SK-N-SH (cell line): ENCODE data around the gene ZSCAN21. TPM values are rescaled to one million over a fixed set of nuclear protein-coding genes. Genes with fewer than 3 reads are reported as not detected.

Source experiments
- CTCF ChIA-PET: fragments of 300-600, 350-600 bp; formaldehyde crosslinking; extraction: SDS; loops from one replicate; lab custom pipeline; 2021; lab: Yijun Ruan, JAX
- POLR2A ChIA-PET: fragments of 350-600 bp; sonication (Branson Sonifier 250); formaldehyde crosslinking; extraction: SDS; loops from one replicate; lab custom pipeline; 2020; ENCODE audit warnings: antibody characterized with exemption, inconsistent platforms; lab: Yijun Ruan, JAX
- DNase-seq: peaks from one replicate; pipeline ENCODE4 v3.0.0; 2012
- H2AFZ ChIP-seq: fragments of 200-600 bp; sonication (generic); 2 replicates; pipeline ENCODE4 v1.8.1; 2016; ENCODE audit warnings: antibody characterized with exemption, mild to moderate bottlenecking, low read depth
- H3F3A ChIP-seq: fragments of 200-600 bp; sonication (generic); replicated peaks from 2 replicates; pipeline ENCODE3; 2016; ENCODE audit warnings: antibody characterized with exemption, mild to moderate bottlenecking; ENCODE audit not compliant: insufficient read depth
- H3K27ac ChIP-seq, 2 experiments: fragments of 200-500 bp in 1 of 2; fragments of 200-600 bp in 1 of 2; sonication (Bioruptor generic) in 1 of 2; sonication (generic), shearing (Covaris generic) in 1 of 2; 2 replicates each; pipeline versions ENCODE4 v1.5.1 to v1.6.1; 2014 to 2016; ENCODE audit warnings: low read depth in 2 of 2, inconsistent platforms in 1 of 2, low read length in 1 of 2, mild to moderate bottlenecking in 1 of 2, mixed read lengths in 1 of 2
- H3K27me3 ChIP-seq: fragments of 200-600 bp; sonication (generic), shearing (Covaris generic); 2 replicates; pipeline ENCODE4 v1.6.1; 2016; ENCODE audit warnings: mixed run types; ENCODE audit not compliant: insufficient read depth
- H3K36me3 ChIP-seq, 2 experiments: fragments of 200-500 bp in 1 of 2; fragments of 200-600 bp in 1 of 2; sonication (Bioruptor generic) in 1 of 2; sonication (generic) in 1 of 2; replicated peaks in 1 of 2; 2 replicates each; pipeline versions ENCODE3 to v1.5.1; 2014 to 2016; ENCODE audit warnings: low read length in 1 of 2, mild to moderate bottlenecking in 1 of 2; ENCODE audit not compliant: insufficient read depth in 2 of 2, control insufficient read depth in 1 of 2
- H3K4me1 ChIP-seq, 2 experiments: fragments of 200-500 bp in 1 of 2; fragments of 200-600 bp in 1 of 2; sonication (Bioruptor generic) in 1 of 2; sonication (generic), shearing (Covaris generic) in 1 of 2; 2 replicates each; pipeline versions ENCODE4 v1.5.1 to v1.6.1; 2014 to 2016; ENCODE audit warnings: low read depth in 1 of 2, low read length in 1 of 2, mixed run types in 1 of 2; ENCODE audit not compliant: insufficient read depth in 2 of 2, control insufficient read depth in 1 of 2
- H3K4me2 ChIP-seq: fragments of 200-600 bp; sonication (generic), shearing (Covaris generic); 2 replicates; pipeline ENCODE4 v1.6.1; 2017; ENCODE audit warnings: mixed run types
- H3K4me3 ChIP-seq, 2 experiments: fragments of 200-500 bp in 1 of 2; fragments of 200-600 bp in 1 of 2; sonication (Bioruptor generic) in 1 of 2; sonication (generic), shearing (Covaris generic) in 1 of 2; 2 replicates each; pipeline versions ENCODE4 v1.5.1 to v1.8.1; 2014 to 2016; ENCODE audit warnings: low read depth in 2 of 2, inconsistent platforms in 1 of 2, low read length in 1 of 2, mild to moderate bottlenecking in 1 of 2, mixed read lengths in 1 of 2, moderate library complexity in 1 of 2
- H3K79me2 ChIP-seq: fragments of 200-600 bp; sonication (generic); 2 replicates; pipeline ENCODE4 v1.8.1; 2017; ENCODE audit warnings: mild to moderate bottlenecking; ENCODE audit not compliant: insufficient read depth
- H3K9ac ChIP-seq: fragments of 200-600 bp; sonication (generic); 2 replicates; pipeline ENCODE4 v1.6.1; 2017; ENCODE audit warnings: mixed run types
- H3K9me2 ChIP-seq: fragments of 200-600 bp; sonication (generic); 2 replicates; pipeline ENCODE4 v1.6.1; 2017; ENCODE audit warnings: mixed run types
- H3K9me3 ChIP-seq: fragments of 200-600 bp; sonication (generic); 2 replicates; pipeline ENCODE4 v1.6.1; 2017; ENCODE audit warnings: mixed run types, mild to moderate bottlenecking, moderate library complexity
- H4K20me1 ChIP-seq: fragments of 200-600 bp; sonication (generic); 2 replicates; pipeline ENCODE4 v1.6.1; 2017; ENCODE audit warnings: mild to moderate bottlenecking, mixed run types; ENCODE audit not compliant: insufficient read depth
- CTCF ChIP-seq: fragments of 200-600 bp; sonication (generic); IDR thresholded peaks from 2 replicates; pipeline ENCODE4 v1.6.1; 2017; ENCODE audit warnings: antibody characterized with exemption, mild to moderate bottlenecking, moderate library complexity
- EP300 ChIP-seq, 2 experiments: IDR thresholded peaks; 2 replicates each; pipeline versions ENCODE4 v1.4.0 to v1.6.1; 2012; ENCODE audit warnings: borderline replicate concordance in 1 of 2, low read depth in 1 of 2, low read length in 1 of 2
- FOXM1 ChIP-seq: IDR thresholded peaks from 2 replicates; pipeline ENCODE4 v1.4.0; 2012; ENCODE audit warnings: low read depth, mild to moderate bottlenecking
- GABPA ChIP-seq: IDR thresholded peaks from 2 replicates; pipeline ENCODE4 v1.4.0; 2012; ENCODE audit warnings: low read depth, mild to moderate bottlenecking
- GATA2 ChIP-seq: sonication (generic); formaldehyde crosslinking; IDR thresholded peaks from 2 replicates; pipeline ENCODE4 v1.5.0; 2020; ENCODE audit warnings: mild to moderate bottlenecking, missing genetic modification reagents
- IRF3 ChIP-seq: fragments of 150-350 bp; IDR thresholded peaks from 2 replicates; pipeline ENCODE4 v1.6.1; 2016; ENCODE audit warnings: mild to moderate bottlenecking, low read depth, low read length
- JUND ChIP-seq: IDR thresholded peaks from 2 replicates; pipeline ENCODE4 v1.4.0; 2012
- MEF2A ChIP-seq: IDR thresholded peaks from 2 replicates; pipeline ENCODE4 v1.4.0; 2012; ENCODE audit warnings: low read depth, borderline replicate concordance
- MXI1 ChIP-seq: IDR thresholded peaks from 2 replicates; pipeline ENCODE4 v1.6.1; 2012; ENCODE audit warnings: mild to moderate bottlenecking, low read depth, low read length, improper control_type of control experiment
- NFIC ChIP-seq: IDR thresholded peaks from 2 replicates; pipeline ENCODE4 v1.4.0; 2012; ENCODE audit warnings: borderline replicate concordance
- NRF1 ChIP-seq: IDR thresholded peaks from 2 replicates; pipeline ENCODE4 v1.6.1; 2012; ENCODE audit warnings: low read depth, mild to moderate bottlenecking, low read length
- RAD21 ChIP-seq: IDR thresholded peaks from 2 replicates; pipeline ENCODE4 v1.6.1; 2012; ENCODE audit warnings: mild to moderate bottlenecking, low read length
- RFX5 ChIP-seq: IDR thresholded peaks from 2 replicates; pipeline ENCODE4 v1.6.1; 2012; ENCODE audit warnings: mild to moderate bottlenecking, improper control_type of control experiment, low read length
- RXRA ChIP-seq: IDR thresholded peaks from 2 replicates; pipeline ENCODE4 v1.4.0; 2012; ENCODE audit warnings: low read depth, mild to moderate bottlenecking, borderline replicate concordance
- SIN3A ChIP-seq: IDR thresholded peaks from 2 replicates; pipeline ENCODE4 v1.6.1; 2012; ENCODE audit warnings: low read depth, mild to moderate bottlenecking, low read length, moderate library complexity, borderline replicate concordance
- SMC3 ChIP-seq: IDR thresholded peaks from 2 replicates; pipeline ENCODE4 v1.6.1; 2012; ENCODE audit warnings: low read depth, low read length, improper control_type of control experiment
- TCF12 ChIP-seq: IDR thresholded peaks from 2 replicates; pipeline ENCODE4 v1.4.0; 2012
- TEAD4 ChIP-seq: IDR thresholded peaks from 2 replicates; pipeline ENCODE4 v1.4.0; 2012; ENCODE audit warnings: mild to moderate bottlenecking, borderline replicate concordance; ENCODE audit not compliant: insufficient read depth
- USF1 ChIP-seq: IDR thresholded peaks from 2 replicates; pipeline ENCODE4 v1.4.0; 2012; ENCODE audit warnings: low read depth, borderline replicate concordance
- YY1 ChIP-seq: IDR thresholded peaks from 2 replicates; pipeline ENCODE4 v1.4.0; 2012; ENCODE audit warnings: low read depth, mild to moderate bottlenecking
- ZBTB33 ChIP-seq: IDR thresholded peaks from 2 replicates; pipeline ENCODE4 v1.4.0; 2012; ENCODE audit warnings: low read depth, borderline replicate concordance
- WGBS: methylation state at CpG from one replicate; pipeline ENCODE4 v1.1.6; 2017; ENCODE audit warnings: low lambda C conversion rate; 5-methylcytosine and 5-hydroxymethylcytosine counted together
- polyA plus RNA-seq, 3 experiments: library from polyadenylated mRNA; depleted of rRNA; stranded (reverse); fragments of >200 nt; gene quantifications; 2 replicates each; pipeline ENCODE4 v1.2.3, GENCODE V29; 2012

ZSCAN21 gene
- polyA plus RNA-seq, 1 of the 3 experiments (the other 2 are of a cell fraction) = 17.5 TPM

- Histone ChIP-seq H3K4me2 (no peak overlapping the region), H3K36me3 (peaks cover 23 to 36% of the 10 kb centered on the region in 2 experiments), H4K20me1 (no peaks in the 10 kb centered on the region; the same call in 1 of the 2 replicates), H3K79me2 (peaks cover 61% of the 10 kb centered on the region), H3K4me3 (no peak overlapping the region), H3K9me3 (no peaks in the 10 kb centered on the region), H2AFZ (no peak overlapping the region), H3F3A (peaks cover 23% of the 10 kb centered on the region), H3K9ac (no peak overlapping the region), H3K27ac (no peak overlapping the region), H3K4me1 (peaks cover 5 to 9% of the 10 kb centered on the region in 2 experiments; a peak in 2 of 4 replicates), H3K27me3 (no peaks in the 10 kb centered on the region), H3K9me2 (no peaks in the 10 kb centered on the region)
- CTCF ChIA-PET = interaction anchor here (0.6 to 5.5 kb wide), 19 partner anchors 9 to 135 kb away, joined by 3 to 60 read pairs (median 4); partner anchors contain the start of genes AP4M1, MCM7 and ZNF3
- peak; percentile 62 for DNase-seq
- 96% methylated on average over 3 of the region's 3 CpGs for WGBS
- TF ChIP-seq SMC3 = peak; percentile 54; the same call in 1 of the 2 replicates
- TF ChIP-seq RFX5 = no peak
- TF ChIP-seq EP300 (IDR thresholded peaks at IDR 0.05; ENCODE audit: borderline replicate concordance in 1 of 2, low read depth in 1 of 2, low read length in 1 of 2) = no peak
- peak; percentile 51 for TF ChIP-seq CTCF
- no peak for TF ChIP-seq IRF3
- TF ChIP-seq SIN3A = no peak
- TF ChIP-seq MEF2A = no peak
- no peak for TF ChIP-seq TEAD4
- TF ChIP-seq MXI1 = no peak
- no peak for TF ChIP-seq TCF12
- TF ChIP-seq RAD21 = peak; percentile 78
- TF ChIP-seq GATA2 (CRISPR knock-in tag) = no peak
- TF ChIP-seq USF1 = no peak
- TF ChIP-seq YY1 = no peak
- no peak for TF ChIP-seq JUND
- no peak for TF ChIP-seq GABPA
- no peak for TF ChIP-seq ZBTB33
- TF ChIP-seq RXRA = no peak
- no peak for TF ChIP-seq NFIC
- TF ChIP-seq NRF1 = no peak
- TF ChIP-seq FOXM1 = no peak
- POLR2A ChIA-PET = interaction anchor here (0.6 to 1.3 kb wide), 3 partner anchors 38 to 66 kb away, joined by 3 to 4 read pairs (median 3); partner anchors contain the start of gene ZKSCAN1
Observed at GRCh38 chr7:100053215-100053614, 3.6 kb downstream of the ZSCAN21 start.
